ENCODE data around the gene CYP3A4. TPM values are rescaled to one million over a fixed set of nuclear protein-coding genes. Genes with fewer than 3 reads are reported as not detected.

Gene CYP3A4
- total RNA-seq (2022) (not detected in 2 replicates), Bru-seq, nascent RNA (percentile 6 among the genes with signal in this experiment), BruChase-seq, experiment 1, labeled RNA remaining after a 2-hour chase (percentile 3 among the genes with signal in this experiment), BruChase-seq, experiment 2, labeled RNA remaining after a 6-hour chase (percentile 6 among the genes with signal in this experiment)
- long read RNA-seq: 0 reads

- CTCF ChIA-PET: no interaction called here
- H3K9me3 ChIP-seq: no peaks in the 10 kb centered on the region
- Mint-ChIP-seq H3K36me3 (ENCODE audit: insufficient read depth, unreplicated experiment) (no peaks in the 10 kb centered on the region), H3K27ac (ENCODE audit: unreplicated experiment) (no peak within 1 kb of the TSS), H3K27me3 (ENCODE audit: insufficient read depth, unreplicated experiment) (peaks cover 3% of the 10 kb centered on the region), H3K4me1 (ENCODE audit: low read depth, unreplicated experiment) (no peaks in the 10 kb centered on the region), H3K9me3 (ENCODE audit: unreplicated experiment) (no peaks in the 10 kb centered on the region), H3K4me3 (ENCODE audit: unreplicated experiment) (no peak within 1 kb of the TSS)
- no peak within 1 kb of the TSS for H3K4me3 ChIP-seq (ENCODE audit: low read depth, low read length)
- H3K36me3 ChIP-seq (ENCODE audit: control insufficient read depth, insufficient read depth, low read length): no peaks in the 10 kb centered on the region
- H3K27me3 ChIP-seq (replicated peaks; ENCODE audit: control insufficient read depth, insufficient read depth, low read length): no peaks in the 10 kb centered on the region
- no TSS peak for BruUV-seq (replicated peaks)
- POLR2A ChIA-PET: no interaction called here
- no peak for TF ChIP-seq CTCF (IDR thresholded peaks at IDR 0.05; ENCODE audit: insufficient read depth in 1 of 2, low read depth in 1 of 2, low read length in 1 of 2, severe bottlenecking in 1 of 2, unreplicated experiment in 1 of 2)
- no peaks in the 10 kb centered on the region for H3K4me1 ChIP-seq
- intact Hi-C loops (cut with micrococcal nuclease; ENCODE audit: unreplicated experiment): no loop called here
- DNase-seq: no peak
Measured at GRCh38 chr7:99784007-99784406, at the start of gene CYP3A4. CYP3A4 (minus strand) TSS chr7:99784184; CDS start chr7:99784081, 103 bp downstream.

DNA sequence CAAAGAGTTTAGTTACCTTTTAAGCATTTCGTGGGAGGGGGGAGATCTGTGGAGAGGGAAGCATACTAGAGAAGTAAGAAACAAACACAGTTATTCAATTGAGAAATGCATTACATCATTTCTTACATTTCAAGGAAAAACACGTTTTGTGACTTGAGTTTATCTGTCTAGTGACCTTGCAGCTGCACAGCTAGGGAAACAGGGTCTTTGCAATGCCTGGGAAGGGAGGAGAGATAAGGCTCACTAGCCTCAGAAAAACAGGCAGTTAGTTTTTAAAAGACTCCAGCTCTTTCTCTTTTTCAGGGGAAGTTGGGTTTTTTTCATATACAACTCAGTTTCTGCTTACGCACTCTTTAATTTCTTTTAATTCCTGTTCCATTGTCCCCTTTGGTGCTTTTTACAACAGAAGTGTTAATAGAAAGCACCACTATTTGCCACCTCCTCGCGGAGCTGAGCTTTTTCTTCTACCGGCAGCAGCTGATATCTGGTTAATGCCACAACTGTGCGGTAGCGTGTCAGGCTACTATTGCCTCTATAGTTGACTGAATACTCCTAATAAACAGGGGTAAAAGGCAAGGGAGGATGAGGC lies 49.4 kb upstream of the CYP3A4 start:
- Mint-ChIP-seq H3K27ac (ENCODE audit: unreplicated experiment) (no peak overlapping the region), H3K4me3 (ENCODE audit: unreplicated experiment) (no peak overlapping the region), H3K9me3 (ENCODE audit: unreplicated experiment) (peaks cover 8% of the 10 kb centered on the region), H3K27me3 (ENCODE audit: insufficient read depth, unreplicated experiment) (no peaks in the 10 kb centered on the region), H3K4me1 (ENCODE audit: low read depth, unreplicated experiment) (peaks cover 35% of the 10 kb centered on the region), H3K36me3 (ENCODE audit: insufficient read depth, unreplicated experiment) (no peaks in the 10 kb centered on the region)
- Histone ChIP-seq H3K4me3 (ENCODE audit: low read depth, low read length) (no peak overlapping the region), H3K9me3 (no peaks in the 10 kb centered on the region), H3K4me1 (peaks cover 29% of the 10 kb centered on the region), H3K36me3 (ENCODE audit: control insufficient read depth, insufficient read depth, low read length) (no peaks in the 10 kb centered on the region), H3K27me3 (replicated peaks; ENCODE audit: control insufficient read depth, insufficient read depth, low read length) (no peaks in the 10 kb centered on the region)
- no peak for TF ChIP-seq CTCF (IDR thresholded peaks at IDR 0.05; ENCODE audit: insufficient read depth in 1 of 2, low read depth in 1 of 2, low read length in 1 of 2, severe bottlenecking in 1 of 2, unreplicated experiment in 1 of 2)
- ChIA-PET POLR2A (no interaction called here), CTCF (no interaction called here)
- BruUV-seq (replicated peaks): no TSS peak
- peak in 1 of 2 experiments; percentile 29 for DNase-seq
- intact Hi-C loops (cut with micrococcal nuclease; ENCODE audit: unreplicated experiment): no loop called here

DNA sequence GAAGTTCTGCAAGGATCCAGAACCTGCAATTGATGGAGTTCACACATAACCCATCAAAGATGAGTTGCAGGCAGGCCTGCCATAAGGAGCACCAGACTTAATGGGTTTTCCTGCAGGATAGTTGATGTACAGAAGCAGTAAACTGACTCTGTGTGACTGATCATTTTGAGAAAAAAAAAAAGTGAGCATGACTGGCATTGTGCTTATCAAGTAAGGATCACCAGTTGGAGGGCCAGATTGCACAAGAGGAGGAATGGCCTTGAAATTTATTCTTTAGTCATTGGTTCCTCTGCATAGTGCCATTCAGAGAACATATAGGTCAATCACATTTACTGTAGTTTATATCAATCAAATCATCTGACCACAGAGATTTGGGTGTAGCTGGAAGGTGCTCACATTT lies 47.6 kb upstream of the CYP3A4 start:
- Histone ChIP-seq H3K4me1 (peaks cover 45% of the 10 kb centered on the region), H3K36me3 (ENCODE audit: control insufficient read depth, insufficient read depth, low read length) (no peaks in the 10 kb centered on the region), H3K4me3 (ENCODE audit: low read depth, low read length) (no peak overlapping the region), H3K27me3 (replicated peaks; ENCODE audit: control insufficient read depth, insufficient read depth, low read length) (no peaks in the 10 kb centered on the region), H3K9me3 (no peaks in the 10 kb centered on the region)
- CTCF ChIA-PET: no interaction called here
- Mint-ChIP-seq H3K27ac (ENCODE audit: unreplicated experiment) (no peak overlapping the region), H3K4me3 (ENCODE audit: unreplicated experiment) (no peak overlapping the region), H3K9me3 (ENCODE audit: unreplicated experiment) (peaks cover 8% of the 10 kb centered on the region), H3K36me3 (ENCODE audit: insufficient read depth, unreplicated experiment) (no peaks in the 10 kb centered on the region), H3K27me3 (ENCODE audit: insufficient read depth, unreplicated experiment) (no peaks in the 10 kb centered on the region), H3K4me1 (ENCODE audit: low read depth, unreplicated experiment) (peaks cover 42% of the 10 kb centered on the region)
- intact Hi-C loops (cut with micrococcal nuclease; ENCODE audit: unreplicated experiment): no loop called here
- no peak for TF ChIP-seq CTCF (IDR thresholded peaks at IDR 0.05; ENCODE audit: insufficient read depth in 1 of 2, low read depth in 1 of 2, low read length in 1 of 2, severe bottlenecking in 1 of 2, unreplicated experiment in 1 of 2)
- BruUV-seq (replicated peaks): no TSS peak
- DNase-seq: no peak
- POLR2A ChIA-PET: no interaction called here

Data from Caco-2 (cell line).